GM21723 (cell line): ENCODE measurements around the gene ZNF680.
"Not testable (repeated sequence)": the region's sequence is repeated elsewhere in the genome, so short reads cannot be mapped to it uniquely, and the experiment has no call there.

Experiments
- ATAC-seq: cut with Tn5 transposase; IDR thresholded peaks from one replicate; pipeline ENCODE4 v1.9.1; 2021; ENCODE audit warnings: mild to moderate bottlenecking, moderate library complexity; ENCODE audit not compliant: unreplicated experiment

The ZNF680 gene

DNA sequence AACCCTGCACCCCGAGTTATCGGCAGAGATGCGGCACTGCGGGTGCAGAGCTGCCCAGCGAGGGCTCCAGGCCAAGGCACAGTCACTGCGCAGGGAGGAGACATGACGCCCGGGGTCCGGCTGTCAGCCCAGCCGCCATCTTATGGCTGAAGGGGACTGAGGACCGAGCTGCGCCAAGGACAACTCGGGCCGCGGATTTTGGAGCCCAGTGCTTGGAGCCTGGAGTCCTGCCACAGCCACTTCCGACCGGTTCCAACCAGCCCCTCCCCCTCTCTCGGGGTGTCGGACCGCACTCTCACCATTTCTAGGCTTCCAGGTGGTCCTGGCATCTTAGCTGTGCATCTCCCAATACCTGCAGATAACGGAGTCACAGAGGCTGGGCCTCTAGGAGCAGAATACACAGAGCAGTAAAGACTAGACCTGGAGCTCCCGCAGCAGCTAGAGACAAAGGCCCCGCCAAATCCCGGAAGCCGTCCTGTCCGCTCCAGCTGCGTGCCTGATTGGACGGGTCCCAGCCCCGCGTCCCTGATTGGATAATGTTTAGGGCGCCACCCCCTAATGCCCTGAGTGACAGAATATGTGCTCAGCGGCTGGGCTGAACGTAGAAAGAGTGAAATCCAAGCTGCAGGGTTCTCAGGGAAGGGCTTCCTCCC, at the start of gene ZNF680:
Gene ZNF680 (minus strand): TSS at position 446 of the 653 bp plus-strand sequence. CDS start 117 bp downstream, at position 329.
- peak; percentile 99 for ATAC-seq

DNA sequence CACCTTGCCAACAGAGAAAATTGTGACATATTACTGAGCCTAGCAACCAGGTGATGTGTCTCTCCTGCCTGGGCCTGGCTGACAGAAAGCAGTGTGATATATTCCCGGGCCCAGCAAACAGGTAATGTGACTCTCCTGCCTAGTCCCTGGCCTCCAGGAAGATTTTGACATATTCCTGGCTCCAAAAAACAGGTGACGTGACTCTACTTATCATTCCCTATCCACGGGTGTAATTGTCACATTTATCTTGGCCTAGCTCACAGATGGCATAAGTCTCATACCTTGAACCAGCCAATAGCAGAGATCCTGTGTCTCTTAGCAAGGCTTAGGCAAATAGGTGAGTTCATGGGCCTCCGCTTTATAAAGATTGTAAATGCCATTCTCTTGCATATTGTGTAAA, 49.6 kb upstream of the ZNF680 start:
- ATAC-seq: no peak

- no peak for ATAC-seq
These were observed 48.8 kb upstream of the ZNF680 start for GRCh38 chr7:64611717-64612116.

GRCh38 chr7:64610997-64611396, 48.1 kb upstream of the ZNF680 start:
- no peak for ATAC-seq

DNA sequence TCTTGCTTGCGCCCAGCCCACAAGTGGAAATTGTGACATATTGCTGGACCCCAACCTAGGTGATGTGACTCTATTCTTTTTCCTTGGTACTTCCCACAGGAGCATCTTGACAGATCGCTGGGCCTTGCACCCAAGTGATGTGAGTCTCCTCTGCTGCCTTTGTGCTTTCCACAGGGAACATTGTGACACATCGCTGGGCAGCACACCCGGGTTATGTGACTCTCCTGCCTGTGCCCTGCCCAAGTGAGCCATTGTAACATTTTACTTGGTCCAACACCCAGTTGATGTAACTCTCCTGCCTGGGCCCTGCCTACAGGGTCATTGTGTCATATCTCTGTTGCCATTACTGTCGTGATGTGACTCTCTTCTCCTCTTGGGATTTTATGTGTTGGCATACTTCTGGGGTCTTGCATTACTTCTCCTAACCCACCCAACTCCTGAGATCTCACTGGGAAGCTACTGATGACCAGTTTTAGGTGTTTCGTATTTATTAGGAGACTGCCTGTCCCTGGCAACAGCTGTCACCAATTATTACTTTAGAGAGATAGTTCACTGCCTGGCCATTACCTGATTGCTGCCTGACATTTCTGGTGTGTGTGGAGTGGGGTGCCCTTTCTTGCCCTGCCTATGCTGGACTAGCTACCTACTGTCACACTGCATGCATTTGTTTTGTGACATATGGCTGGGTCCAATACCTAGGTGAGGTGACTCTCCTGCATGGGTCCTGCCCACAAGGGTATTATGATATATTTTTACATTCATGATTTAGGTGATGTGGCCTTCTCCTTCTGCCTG, 45.4 kb upstream of the ZNF680 start:
- no peak for ATAC-seq

DNA sequence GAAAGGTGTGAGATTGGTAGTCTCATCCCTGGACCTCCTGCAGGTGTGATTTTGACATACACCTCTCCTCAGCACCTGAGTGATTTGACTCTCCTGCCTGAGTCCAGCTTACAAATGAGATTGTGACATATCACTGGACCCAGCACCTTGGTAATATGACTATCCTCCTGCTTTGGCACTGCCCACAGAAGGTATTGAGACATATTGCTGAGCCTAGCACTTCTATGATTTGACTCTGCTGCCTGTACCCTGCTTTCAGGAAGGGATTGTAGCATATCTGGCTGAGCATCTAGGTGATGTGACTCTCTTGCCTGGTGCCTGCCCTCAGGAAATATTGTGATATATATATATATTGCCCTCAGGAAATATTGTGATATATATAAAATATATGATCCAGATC, 43.5 kb upstream of the ZNF680 start:
- ATAC-seq: no peak

DNA sequence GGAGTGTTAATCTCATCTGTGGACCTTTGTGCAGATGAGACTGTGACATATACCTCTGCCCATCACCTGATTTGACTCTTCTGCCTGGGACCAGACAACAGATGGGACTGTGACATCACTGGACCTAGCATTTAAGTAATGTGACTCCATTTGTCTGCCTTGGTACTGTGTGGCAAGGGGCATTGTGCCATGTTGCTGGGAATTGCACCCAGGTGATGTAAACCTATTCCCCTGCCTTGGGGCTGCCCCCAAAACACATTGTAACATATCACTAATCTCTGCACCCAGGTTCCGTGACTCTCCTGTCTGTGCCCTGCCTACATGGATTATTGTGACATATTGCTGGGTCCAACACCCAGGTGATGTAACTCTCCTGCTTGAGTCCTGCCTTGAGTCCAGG, 40.4 kb upstream of the ZNF680 start:
- ATAC-seq: no peak

- no peak for ATAC-seq
These were observed 39.6 kb upstream of the ZNF680 start for GRCh38 chr7:64602518-64602917.

GRCh38 chr7:64602086-64602485, 39.2 kb upstream of the ZNF680 start:
- no peak for ATAC-seq

GRCh38 chr7:64599359-64599758, 36.5 kb upstream of the ZNF680 start:
- no peak for ATAC-seq

DNA sequence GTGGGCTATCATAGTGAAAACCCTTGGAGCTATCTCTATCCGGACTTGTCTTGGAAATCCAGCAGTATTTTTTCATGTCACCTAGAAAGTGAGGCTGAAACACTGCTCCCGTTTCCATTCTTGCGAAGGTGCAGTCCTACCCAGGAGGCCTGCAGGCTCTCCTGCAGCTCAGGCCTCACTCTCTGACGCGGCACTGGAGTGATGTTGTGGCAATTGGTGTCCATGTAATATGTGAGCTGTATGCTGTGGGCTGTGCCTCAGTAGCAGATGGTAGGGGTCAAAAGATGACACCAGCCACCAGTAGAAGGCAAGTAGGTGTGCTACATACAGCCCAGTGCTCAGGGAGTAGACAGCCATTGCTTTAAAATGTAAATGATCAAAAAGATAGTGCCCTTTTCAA, 28.1 kb upstream of the ZNF680 start:
- no peak for ATAC-seq

DNA sequence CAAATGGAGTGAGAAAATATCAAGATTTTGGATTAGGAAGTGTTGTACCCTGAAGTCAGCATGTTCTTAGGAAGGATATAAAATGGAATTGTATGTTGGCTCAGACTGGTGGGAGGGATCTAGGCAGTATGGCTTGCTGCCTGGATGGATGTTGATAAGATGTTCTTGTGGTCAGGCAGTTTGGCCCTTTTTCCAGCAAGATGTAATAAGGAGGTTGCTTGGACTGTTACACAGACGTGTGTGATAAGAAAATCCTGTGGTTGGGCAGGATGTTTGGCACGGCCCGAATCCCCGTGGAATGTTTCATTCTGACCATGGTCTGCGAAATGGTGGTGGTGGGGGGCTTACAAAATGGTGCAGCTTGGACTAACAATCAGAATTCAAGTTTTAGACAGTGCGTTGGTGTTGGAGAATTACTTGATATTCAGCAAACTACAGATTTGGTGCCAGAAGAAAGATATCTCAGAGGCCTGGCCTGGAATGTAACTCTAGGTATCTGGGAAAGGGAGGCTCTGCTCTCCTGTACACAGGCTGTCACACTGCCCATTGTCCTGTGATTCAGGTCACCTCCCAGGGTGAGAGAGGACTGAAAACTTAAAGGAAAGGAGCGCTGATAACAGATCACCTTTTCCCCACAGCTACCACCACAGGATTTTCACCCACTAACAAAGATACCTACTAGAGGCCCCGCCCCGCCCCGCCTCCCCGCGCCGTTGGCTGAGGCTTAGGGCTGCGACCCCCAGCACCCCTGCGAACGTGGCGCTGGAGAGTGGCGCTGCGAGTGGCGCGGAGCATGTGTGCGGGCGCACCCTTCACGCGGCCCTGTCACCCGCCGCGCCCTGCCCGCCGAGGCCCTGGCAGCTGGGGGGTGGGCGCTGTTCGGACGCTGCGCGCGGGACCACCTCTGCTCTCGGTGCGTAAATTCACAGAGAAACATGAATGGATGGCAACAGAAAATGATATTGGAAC, 19.3 kb upstream of the ZNF680 start:
- ATAC-seq: no peak

GRCh38 chr7:64581391-64581790, 18.5 kb upstream of the ZNF680 start:
- ATAC-seq: no peak

- no peak for ATAC-seq
These were observed 11.7 kb upstream of the ZNF680 start for GRCh38 chr7:64574540-64575099.

DNA sequence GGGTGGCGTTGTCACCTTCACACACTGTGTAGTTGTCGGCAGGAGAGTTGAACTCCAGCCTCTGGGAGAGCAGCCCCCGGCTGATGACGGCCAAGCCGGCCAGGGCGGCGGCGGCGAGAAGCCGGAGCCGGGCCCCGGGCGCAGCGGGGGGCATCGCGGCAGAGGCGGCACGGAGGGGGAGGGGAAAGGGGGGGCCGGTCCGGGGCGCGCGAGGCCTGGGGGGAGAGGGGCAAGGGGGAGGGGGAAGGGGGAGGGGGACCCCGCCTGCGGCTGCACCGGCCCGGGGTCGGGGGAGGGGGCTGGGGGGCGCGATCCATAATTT, 7.4 kb upstream of the ZNF680 start:
- ATAC-seq: not testable (repeated sequence)

DNA sequence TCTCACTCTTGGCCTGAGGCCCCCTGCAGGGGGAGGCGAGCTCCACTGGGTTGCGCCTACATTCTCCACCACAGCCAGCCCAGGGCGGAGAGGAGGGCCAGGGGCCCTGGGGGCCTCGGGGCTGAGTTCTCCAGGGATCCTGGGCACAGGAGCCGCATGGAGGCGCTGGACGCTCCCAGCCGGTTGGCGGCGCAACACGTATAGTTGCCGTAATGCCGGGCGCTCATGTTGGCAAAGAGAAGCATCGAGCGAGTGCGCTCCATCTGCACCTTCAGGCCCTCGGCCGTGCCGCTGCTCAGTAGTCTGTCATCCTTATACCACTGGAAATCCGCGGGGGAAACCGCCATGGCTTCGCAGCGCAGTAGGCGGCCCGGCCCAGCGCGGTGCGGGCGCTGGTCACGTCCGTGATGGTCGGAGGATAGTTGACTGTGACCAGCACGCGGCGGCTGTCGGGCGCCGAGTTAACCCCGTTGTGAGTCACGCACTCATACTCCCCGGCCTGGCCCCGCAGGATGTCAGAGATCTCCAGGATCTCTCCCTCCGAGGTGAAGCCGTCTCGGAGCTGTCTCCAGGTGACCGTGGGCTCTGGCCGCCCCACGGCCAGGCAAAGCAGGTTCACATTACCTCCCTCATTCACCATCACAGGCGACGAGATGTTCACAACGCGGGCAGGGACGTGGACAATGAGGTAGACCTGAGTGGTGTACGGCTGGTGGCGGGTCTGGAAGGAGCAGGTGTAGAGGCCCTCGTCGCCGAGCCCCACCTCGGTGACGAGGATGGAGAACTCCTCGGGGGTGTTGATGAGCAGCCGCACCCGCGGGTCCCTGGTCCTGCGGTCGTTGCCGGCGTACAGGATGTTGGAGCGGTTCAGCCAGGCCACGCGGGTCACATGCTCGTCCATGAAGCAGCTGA, 6.8 kb upstream of the ZNF680 start:
- not testable (repeated sequence) for ATAC-seq

DNA sequence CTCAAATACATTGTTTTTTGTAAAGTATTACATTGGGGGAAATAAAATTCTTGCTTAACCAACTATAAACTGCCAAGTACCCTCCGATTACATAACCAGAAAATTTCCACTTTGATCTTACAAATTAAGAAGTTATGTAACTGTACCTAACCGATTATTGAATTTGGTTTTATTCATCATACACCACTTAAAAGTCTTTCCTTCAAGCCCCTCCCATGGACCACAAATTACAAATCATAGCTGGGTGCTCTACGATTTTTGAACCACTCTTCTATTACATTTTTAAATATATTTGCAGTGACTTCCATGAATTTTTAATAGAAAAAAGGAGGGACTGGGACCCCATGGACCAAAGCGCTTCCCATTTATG, 630 bp downstream of the ZNF680 start:
- no peak for ATAC-seq

DNA sequence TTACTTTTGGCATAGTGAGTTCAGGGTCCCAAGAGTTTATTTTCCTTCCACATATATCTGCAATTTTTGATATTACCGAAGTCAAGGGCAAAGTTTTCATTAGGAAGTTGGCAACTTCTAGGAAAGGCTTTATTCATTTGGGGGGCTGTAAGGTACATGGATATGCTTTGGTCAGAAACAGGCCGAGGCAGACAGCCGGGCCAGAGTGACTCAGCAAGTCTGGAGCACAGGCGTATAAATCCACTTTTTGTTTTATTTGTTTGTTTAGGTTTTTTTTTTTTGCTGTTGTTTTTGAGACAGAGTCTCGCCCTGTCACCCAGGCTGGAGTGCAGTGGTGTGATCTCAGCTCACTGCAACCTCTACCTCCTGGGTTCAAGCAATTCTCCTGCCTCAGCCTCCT, 3.7 kb downstream of the ZNF680 start:
- ATAC-seq: no peak

- no peak for ATAC-seq
These were observed 4.1 kb downstream of the ZNF680 start for GRCh38 chr7:64558781-64559180.

DNA sequence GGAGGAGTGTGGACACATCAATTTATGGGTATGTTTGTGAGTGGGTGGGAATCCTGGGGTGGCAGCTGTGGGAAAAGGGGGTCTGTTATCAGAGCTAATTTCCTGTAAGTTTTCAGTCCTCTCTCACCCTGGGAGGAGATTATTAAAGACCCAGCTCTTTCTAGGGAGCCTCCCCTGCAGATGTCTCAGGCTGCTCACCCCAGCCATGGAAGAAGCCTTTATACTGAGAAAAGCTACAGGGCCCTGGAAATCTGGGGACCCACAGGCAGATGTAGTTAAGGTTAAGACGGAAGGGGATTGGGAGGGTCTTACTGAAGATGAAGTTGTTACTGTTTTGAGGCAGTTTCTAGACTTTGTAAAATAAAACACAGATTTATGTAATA, 4.6 kb downstream of the ZNF680 start:
- no peak for ATAC-seq
